Mucosa of descending colon (tissue), 3 donors: ENCODE data around the gene DENND1B. TPM values are rescaled to one million over a fixed set of nuclear protein-coding genes. Genes with fewer than 3 reads are reported as not detected.

Experiments used
- ATAC-seq: fragments of 200-7000 bp; cut with Tn5 transposase; one replicate; pipeline ENCODE4 v1.9.1; 2020; ENCODE audit warnings: mild to moderate bottlenecking, moderate library complexity
- DNase-seq, 3 donors: peaks; one replicate each; pipeline ENCODE4 v3.0.0-alpha.2; 2020
- H3K36me3 ChIP-seq: fragments of 200-600 bp; one replicate; pipeline ENCODE4 v1.8.0; 2021; ENCODE audit warnings: low read depth, mild to moderate bottlenecking
- H3K4me1 ChIP-seq: fragments of 200-600 bp; one replicate; pipeline ENCODE4 v1.8.0; 2021; ENCODE audit warnings: low read depth, mild to moderate bottlenecking
- H3K4me3 ChIP-seq: fragments of 200-600 bp; one replicate; pipeline ENCODE4 v1.8.0; 2021; ENCODE audit warnings: mild to moderate bottlenecking
- H3K9me3 ChIP-seq: fragments of 200-600 bp; one replicate; pipeline ENCODE4 v1.8.0; 2021; ENCODE audit warnings: mild to moderate bottlenecking
- intact Hi-C, 2 donors: fragments of 100-400 bp; cut with DNase I in 1 of 2; cut with micrococcal nuclease in 1 of 2; formaldehyde crosslinking; loops; one replicate each; pipeline versions ENCODE4 v1.11.0 to v1.11.1; 2022; cut with DNase I, micrococcal nuclease
- total RNA-seq, 3 donors: library from RNA; stranded (reverse); fragmentation: NEBNext Ultra II Directional in 2 of 3; extraction: Animal tissue kit (Norgen Biotek cat#: 25700) in 2 of 3; gene quantifications; one replicate each; pipeline versions ENCODE4 v1.2.1 to v1.2.4, GENCODE V29; 2021 to 2023
- TF ChIP-seq, protein P1 (sequence below): fragments of 200-600 bp; IDR thresholded peaks from one replicate; pipeline ENCODE4 v1.8.0; 2022; ENCODE audit warnings: antibody characterized with exemption, mild to moderate bottlenecking
- donor health status: DM: no; HTN: no; CAD: no; lungs with moderate emphysema.
- donor health status: DM: no; HTN: no; CAD: no.
- donor health status: DM: no; HTN: yes; CAD: no.

The DENND1B gene
- total RNA-seq, 3 donors from 2014 or later = 29.3 to 54.9 (median 32.2) TPM

DNA sequence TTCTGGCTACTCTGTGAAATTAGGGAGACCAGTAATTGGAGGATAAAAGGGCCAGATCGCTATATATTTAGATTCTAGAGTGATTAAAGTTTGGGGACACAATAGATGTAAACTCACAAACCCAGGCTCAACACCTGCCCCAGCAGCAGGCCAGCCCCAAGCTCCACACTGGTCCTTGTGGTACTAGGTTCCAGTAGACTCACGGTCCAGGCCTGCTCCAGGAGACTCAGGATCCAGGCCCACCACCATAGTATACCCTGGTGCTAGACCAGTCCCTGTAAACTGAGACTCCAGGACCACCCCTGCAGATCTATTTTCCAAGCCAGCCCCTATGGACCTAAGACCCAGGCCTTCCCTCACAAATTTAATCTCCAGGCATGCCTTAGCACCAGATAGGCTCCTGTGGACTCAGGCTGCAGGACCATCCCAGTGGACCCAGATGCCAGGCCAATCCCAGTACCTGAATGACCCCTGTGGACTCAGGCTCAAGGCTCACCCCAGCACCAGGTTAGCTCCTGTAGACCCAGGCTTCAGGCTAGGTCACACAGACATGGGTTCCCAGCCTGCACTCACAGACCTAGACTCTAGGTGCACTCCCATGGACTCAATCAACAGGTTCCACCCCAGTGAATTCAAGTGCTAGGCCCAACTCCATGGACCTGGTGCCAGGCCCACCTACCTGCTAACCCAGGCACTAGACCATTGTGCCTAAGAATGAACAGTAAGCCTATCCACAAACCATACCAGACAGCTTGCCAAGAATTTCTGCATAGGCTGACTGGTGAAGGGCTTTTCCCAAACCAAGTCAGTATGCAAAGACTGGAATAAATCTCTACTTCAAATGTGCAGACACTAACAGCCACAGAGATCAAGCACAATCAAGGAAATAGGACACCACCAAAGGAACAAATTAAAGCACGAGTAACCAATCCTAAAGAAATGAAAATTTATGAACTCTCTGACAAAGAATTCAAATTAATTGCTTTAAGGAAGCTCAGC lies 13.8 kb upstream of the DENND1B start:
- intact Hi-C loops = no loop called here
- H3K4me1 ChIP-seq = peaks cover 6% of the 10 kb centered on the region
- ATAC-seq (no peak), DNase-seq (no peak)
- H3K4me3 ChIP-seq = no peak overlapping the region
- H3K36me3 ChIP-seq = no peaks in the 10 kb centered on the region
- H3K9me3 ChIP-seq = no peaks in the 10 kb centered on the region
- TF ChIP-seq, protein P1, sequence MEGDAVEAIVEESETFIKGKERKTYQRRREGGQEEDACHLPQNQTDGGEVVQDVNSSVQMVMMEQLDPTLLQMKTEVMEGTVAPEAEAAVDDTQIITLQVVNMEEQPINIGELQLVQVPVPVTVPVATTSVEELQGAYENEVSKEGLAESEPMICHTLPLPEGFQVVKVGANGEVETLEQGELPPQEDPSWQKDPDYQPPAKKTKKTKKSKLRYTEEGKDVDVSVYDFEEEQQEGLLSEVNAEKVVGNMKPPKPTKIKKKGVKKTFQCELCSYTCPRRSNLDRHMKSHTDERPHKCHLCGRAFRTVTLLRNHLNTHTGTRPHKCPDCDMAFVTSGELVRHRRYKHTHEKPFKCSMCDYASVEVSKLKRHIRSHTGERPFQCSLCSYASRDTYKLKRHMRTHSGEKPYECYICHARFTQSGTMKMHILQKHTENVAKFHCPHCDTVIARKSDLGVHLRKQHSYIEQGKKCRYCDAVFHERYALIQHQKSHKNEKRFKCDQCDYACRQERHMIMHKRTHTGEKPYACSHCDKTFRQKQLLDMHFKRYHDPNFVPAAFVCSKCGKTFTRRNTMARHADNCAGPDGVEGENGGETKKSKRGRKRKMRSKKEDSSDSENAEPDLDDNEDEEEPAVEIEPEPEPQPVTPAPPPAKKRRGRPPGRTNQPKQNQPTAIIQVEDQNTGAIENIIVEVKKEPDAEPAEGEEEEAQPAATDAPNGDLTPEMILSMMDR = no peak

DNA sequence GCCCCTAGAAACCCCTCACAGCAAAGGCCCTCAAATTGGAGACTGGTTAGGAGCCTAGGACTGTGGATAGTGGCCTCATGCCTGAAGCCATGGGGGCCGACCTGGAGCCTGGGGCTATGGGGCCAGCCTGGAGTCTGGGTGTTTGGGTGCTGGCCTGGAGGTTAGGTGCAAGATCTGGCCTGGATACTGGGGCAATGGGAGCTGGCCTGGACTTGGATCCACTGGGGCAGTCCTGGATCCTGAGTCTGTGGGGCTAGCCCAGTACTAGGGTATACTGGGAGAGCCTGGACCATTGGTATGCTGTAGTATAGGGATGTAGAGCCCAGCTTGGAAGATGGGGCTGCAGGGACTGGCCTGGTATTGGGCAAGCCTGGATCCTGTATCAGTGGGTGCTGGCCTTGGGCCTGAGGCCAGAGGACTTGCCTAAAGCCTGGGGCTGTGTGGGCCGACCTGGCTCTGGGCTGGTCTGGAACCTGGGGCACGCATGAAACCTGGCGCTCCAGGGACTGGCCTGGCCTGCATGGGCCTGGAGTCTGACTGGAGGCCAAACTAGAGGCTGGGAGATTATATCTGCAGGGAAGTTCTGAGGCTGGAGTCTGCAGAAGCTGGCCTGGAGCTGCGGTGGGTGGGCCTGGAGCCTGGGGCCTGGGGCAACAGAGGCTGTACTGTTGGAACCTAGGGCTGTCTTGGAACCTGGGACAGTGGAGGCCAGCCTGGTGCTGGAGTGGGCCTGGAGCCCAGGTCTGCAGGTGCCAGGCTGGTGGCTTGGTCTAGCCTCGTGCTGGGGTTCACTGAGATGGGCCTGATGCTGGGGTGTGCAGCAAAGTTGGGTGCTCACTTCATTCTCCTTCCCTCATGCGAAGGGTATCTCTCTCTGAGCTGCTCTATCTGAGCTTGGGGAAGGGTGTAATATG lies 12.6 kb upstream of the DENND1B start:
- no peaks in the 10 kb centered on the region for H3K36me3 ChIP-seq
- no peak overlapping the region for H3K4me3 ChIP-seq
- peaks cover 17% of the 10 kb centered on the region for H3K4me1 ChIP-seq
- TF ChIP-seq, protein P1 = no peak
- no peaks in the 10 kb centered on the region for H3K9me3 ChIP-seq
- intact Hi-C loops = no loop called here
- no peak for DNase-seq
- ATAC-seq = no peak

DNA sequence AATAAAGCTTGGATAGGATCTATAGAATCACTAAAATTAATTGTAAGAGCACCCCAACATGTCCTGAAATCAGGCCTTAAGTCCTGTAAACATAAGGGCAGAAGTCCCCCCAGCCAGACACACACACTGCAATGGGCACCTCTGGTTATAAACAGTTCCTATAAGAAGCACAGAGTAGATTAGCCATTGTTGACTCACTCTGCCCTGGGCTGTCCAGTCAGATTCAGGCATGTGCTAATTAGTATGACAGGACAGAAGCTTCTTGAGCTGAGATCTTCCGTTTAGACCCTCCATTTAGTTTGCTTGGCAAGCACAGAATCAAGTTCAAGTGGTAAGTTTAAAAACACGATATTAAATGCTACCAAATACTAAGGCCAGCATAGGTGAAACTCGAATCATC lies 11.8 kb upstream of the DENND1B start:
- Histone ChIP-seq H3K4me1 (peaks cover 25% of the 10 kb centered on the region), H3K4me3 (no peak overlapping the region), H3K9me3 (no peaks in the 10 kb centered on the region), H3K36me3 (no peaks in the 10 kb centered on the region)
- ATAC-seq = no peak
- intact Hi-C loops = no loop called here
- TF ChIP-seq, protein P1 = no peak
- no peak for DNase-seq

DNA sequence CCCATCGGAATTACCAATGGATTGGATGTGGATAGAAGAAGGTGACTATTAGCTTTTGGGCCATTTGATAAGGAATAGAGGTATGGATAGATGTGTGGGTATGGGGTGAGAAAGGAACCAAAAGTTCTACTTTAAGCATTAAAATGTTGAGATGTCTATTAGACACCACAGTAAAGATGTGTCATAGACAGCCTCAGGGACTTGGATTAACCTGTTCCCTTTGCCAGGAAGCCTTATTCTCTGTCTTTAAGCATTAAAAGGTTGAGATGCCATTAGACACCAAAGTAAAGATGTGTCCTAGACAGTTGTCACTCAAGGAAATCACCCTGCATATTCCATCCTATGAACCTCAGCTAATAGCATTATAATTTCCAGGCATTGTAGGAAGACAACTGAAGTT lies 11.0 kb upstream of the DENND1B start:
- Histone ChIP-seq H3K36me3 (no peaks in the 10 kb centered on the region), H3K4me3 (no peak overlapping the region), H3K4me1 (peaks cover 32% of the 10 kb centered on the region), H3K9me3 (no peaks in the 10 kb centered on the region)
- TF ChIP-seq, protein P1 = no peak
- intact Hi-C loops = no loop called here
- ATAC-seq = no peak
- DNase-seq = no peak

DNA sequence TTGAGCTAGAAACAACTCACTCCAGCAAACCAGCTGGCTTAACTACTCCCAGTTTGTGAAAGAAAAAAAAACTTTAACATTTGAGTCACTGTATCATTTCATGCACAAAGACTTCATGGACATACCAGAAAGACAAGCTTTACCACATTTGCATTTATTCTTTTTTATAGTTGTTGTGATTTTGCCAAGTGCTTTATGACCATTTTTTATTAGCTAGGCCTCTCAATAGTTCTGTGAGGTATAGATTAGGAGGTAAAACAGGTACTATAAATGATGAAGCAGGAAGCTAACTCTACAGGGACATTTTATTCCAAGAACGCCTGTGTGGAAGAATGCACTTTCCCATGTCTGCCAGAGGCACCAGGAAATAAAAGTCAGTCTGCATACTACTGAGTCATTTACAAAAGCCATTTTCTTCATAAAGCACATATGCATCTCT lies 8.2 kb upstream of the DENND1B start:
- TF ChIP-seq, protein P1 = no peak
- Histone ChIP-seq H3K4me1 (peaks cover 35% of the 10 kb centered on the region), H3K9me3 (no peaks in the 10 kb centered on the region), H3K36me3 (no peaks in the 10 kb centered on the region), H3K4me3 (no peak overlapping the region)
- DNase-seq (peak in 1 of 3 donors; percentile 47), ATAC-seq (peak; percentile 92)
- intact Hi-C loops = no loop called here
